ENCODE results near the gene TKTL1. TPM values are rescaled to one million over a fixed set of nuclear protein-coding genes. Genes with fewer than 3 reads are reported as not detected.

Gene TKTL1
- total RNA-seq, 1 donor from 2014 or later, result 3.2 TPM

GRCh38 chrX:154307202-154307601 is 11.6 kb downstream of the TKTL1 start:
- intact Hi-C loops (cut with DNase I), result no loop called here
- no peak for DNase-seq (ENCODE audit: low spot score)

GRCh38 chrX:154308108-154308946 is 12.7 kb downstream of the TKTL1 start:
- peak; percentile 78 for DNase-seq (ENCODE audit: low spot score)
- intact Hi-C loops (cut with DNase I), result no loop called here

GRCh38 chrX:154309041-154309775 is 13.6 kb downstream of the TKTL1 start:
- intact Hi-C loops (cut with DNase I), result no loop called here
- no peak for DNase-seq (ENCODE audit: low spot score)

- no peak for DNase-seq (ENCODE audit: low spot score)
- intact Hi-C loops (cut with DNase I), result no loop called here
Observed at GRCh38 chrX:154310616-154311536, 15.3 kb downstream of the TKTL1 start.

- DNase-seq (ENCODE audit: low spot score), result no peak
- intact Hi-C loops (cut with DNase I), result no loop called here
Observed at GRCh38 chrX:154312116-154312515, 16.5 kb downstream of the TKTL1 start.

- DNase-seq (ENCODE audit: low spot score), result no peak
- intact Hi-C loops (cut with DNase I), result no loop called here
Observed at GRCh38 chrX:154313147-154313546, 17.6 kb downstream of the TKTL1 start.

- DNase-seq (ENCODE audit: low spot score), result no peak
- intact Hi-C loops (cut with DNase I), result loop anchor here (5.0 kb wide), 1 partner anchor 303 kb away; no protein-coding TSS in a partner anchor
Observed at GRCh38 chrX:154315416-154315815, 19.8 kb downstream of the TKTL1 start.

GRCh38 chrX:154317391-154317995 is 21.9 kb downstream of the TKTL1 start:
- DNase-seq (ENCODE audit: low spot score), result no peak
- intact Hi-C loops (cut with DNase I), result loop anchor here (5.0 kb wide), 1 partner anchor 305 kb away; no protein-coding TSS in a partner anchor

GRCh38 chrX:154320406-154320805 is 24.8 kb downstream of the TKTL1 start:
- intact Hi-C loops (cut with DNase I), result no loop called here
- DNase-seq (ENCODE audit: low spot score), result no peak

- intact Hi-C loops (cut with DNase I), result no loop called here
- no peak for DNase-seq (ENCODE audit: low spot score)
Observed at GRCh38 chrX:154321152-154321551, 25.6 kb downstream of the TKTL1 start.

GRCh38 chrX:154321594-154321993 is 26.0 kb downstream of the TKTL1 start:
- intact Hi-C loops (cut with DNase I), result no loop called here
- no peak for DNase-seq (ENCODE audit: low spot score)

GRCh38 chrX:154322890-154323289 is 27.3 kb downstream of the TKTL1 start:
- no peak for DNase-seq (ENCODE audit: low spot score)
- intact Hi-C loops (cut with DNase I), result no loop called here

GRCh38 chrX:154323537-154323936 is 27.9 kb downstream of the TKTL1 start:
- DNase-seq (ENCODE audit: low spot score), result no peak
- intact Hi-C loops (cut with DNase I), result no loop called here

- DNase-seq (ENCODE audit: low spot score), result no peak
- intact Hi-C loops (cut with DNase I), result loop anchor here (5.0 kb wide), 1 partner anchor 207 kb away; no protein-coding TSS in a partner anchor
Observed at GRCh38 chrX:154325541-154325940, 29.9 kb downstream of the TKTL1 start.

- intact Hi-C loops (cut with DNase I), result loop anchor here (5.0 kb wide), 1 partner anchor 205 kb away; no protein-coding TSS in a partner anchor
- DNase-seq (ENCODE audit: low spot score), result no peak
Observed at GRCh38 chrX:154327038-154327820, 31.6 kb downstream of the TKTL1 start.

GRCh38 chrX:154328646-154329045 is 33.1 kb downstream of the TKTL1 start:
- intact Hi-C loops (cut with DNase I), result loop anchor here (5.0 kb wide), 1 partner anchor 204 kb away; no protein-coding TSS in a partner anchor
- no peak for DNase-seq (ENCODE audit: low spot score)

- intact Hi-C loops (cut with DNase I), result loop anchor here (5.0 kb wide), 1 partner anchor 203 kb away; no protein-coding TSS in a partner anchor
- DNase-seq (ENCODE audit: low spot score), result no peak
Observed at GRCh38 chrX:154329294-154329693, 33.7 kb downstream of the TKTL1 start.

GRCh38 chrX:154332561-154332960 is 37.0 kb downstream of the TKTL1 start:
- intact Hi-C loops (cut with DNase I), result no loop called here
- DNase-seq (ENCODE audit: low spot score), result no peak
